ENCODE measurements around the gene ARL5B.

The ARL5B gene

DNA sequence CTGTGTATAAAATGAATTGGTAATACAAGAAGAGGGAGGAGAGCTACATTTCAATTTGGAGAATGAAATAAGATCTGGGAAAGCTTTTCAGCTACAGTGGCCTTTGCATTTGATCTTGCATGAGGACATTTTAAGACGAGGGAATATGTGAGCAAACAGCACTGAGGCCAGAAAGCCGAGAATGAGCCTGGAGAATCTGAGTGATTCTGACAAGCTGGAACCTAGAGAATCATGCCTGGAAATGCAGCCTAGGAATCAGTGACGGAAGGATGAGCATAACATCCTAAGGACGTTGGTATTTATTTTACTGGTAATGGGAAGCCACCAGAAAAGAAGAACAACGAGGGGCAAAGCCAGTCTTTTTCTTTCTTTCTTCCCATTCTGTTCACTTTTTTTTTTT, 44.3 kb downstream of the ARL5B start:
- no peak for DNase-seq (ENCODE audit: low spot score)

DNA sequence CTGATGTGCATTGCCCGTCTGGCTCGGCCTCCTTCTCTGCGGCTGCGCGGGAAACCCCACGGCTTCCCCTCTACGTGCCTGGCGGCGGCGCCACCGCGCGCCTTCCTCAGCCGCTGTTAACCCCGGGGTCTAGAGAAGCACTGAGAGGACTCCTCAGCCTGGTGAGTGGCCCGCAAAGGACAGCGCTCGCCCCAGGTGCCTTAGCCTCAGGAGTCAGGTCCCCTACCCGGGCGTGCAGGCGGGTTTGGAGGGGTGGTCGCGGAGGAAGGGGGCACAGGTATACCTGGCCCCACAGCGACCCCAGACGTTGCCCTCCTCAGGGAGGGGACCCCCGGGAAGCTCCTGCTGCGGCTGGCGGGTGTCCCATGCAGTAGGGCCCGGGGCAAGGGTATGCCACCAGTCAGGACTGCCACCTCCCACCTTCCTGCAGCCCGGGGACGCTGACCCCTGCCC, 51.0 kb downstream of the ARL5B start:
- DNase-seq (ENCODE audit: low spot score) = peak; percentile 27

DNA sequence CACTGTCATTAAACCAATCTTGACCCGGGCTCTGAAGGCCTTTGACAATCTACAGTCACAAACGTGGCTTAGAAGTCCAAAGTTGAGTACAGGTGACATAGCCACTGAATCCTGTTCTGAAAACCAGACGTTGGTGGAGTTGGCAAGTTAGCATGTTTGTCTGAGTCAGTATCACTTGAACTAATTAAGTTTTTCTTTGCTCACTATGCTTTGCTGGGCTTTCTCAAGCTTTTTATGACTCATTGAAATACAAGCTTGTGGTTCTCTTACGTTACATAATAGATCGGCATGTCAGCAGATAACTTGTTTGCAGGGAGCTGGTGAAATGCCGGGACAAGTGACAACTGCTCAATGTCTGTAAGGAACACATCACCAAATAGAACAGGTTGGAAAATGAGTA, 53.8 kb downstream of the ARL5B start:
- no peak for DNase-seq (ENCODE audit: low spot score)

DNA sequence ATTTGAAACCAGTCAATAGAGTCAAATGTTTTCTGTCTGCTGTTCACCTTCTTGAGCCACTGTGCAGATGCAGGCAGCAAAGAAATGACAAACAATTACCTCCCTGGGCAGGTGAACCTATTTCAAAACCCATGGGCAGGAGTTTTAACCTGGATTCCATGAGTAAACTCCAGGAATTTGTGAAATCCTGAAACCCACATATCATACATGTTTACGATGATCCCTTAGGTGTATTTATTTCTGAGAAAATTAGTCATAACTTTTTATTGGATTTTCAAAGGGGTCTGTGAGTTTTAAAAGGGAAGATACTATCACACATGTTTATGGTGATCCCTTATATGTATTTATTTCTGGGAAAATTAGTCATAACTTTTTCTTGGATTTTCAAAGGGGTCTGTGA, 59.8 kb downstream of the ARL5B start:
- DNase-seq (ENCODE audit: low spot score) = no peak

DNA sequence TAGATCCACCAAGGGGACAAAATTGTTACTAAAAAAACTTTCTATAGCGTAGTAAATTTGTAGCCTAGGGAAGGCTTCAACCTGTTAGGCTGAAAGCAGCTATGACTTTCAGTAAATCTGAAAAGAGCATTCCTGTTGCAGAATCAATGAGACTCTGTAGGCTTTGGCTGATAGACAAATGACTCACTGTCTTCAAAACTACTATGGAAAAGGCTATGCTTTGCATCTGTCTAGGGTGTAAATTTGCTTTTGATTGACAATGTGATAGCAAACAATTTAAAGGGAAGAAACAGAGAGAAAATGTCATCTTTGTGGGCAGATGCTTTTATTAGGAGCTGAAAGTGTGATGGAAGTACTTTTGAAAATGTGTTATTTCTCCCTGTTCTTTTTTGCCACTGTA, 60.6 kb downstream of the ARL5B start:
- no peak for DNase-seq (ENCODE audit: low spot score)

DNA sequence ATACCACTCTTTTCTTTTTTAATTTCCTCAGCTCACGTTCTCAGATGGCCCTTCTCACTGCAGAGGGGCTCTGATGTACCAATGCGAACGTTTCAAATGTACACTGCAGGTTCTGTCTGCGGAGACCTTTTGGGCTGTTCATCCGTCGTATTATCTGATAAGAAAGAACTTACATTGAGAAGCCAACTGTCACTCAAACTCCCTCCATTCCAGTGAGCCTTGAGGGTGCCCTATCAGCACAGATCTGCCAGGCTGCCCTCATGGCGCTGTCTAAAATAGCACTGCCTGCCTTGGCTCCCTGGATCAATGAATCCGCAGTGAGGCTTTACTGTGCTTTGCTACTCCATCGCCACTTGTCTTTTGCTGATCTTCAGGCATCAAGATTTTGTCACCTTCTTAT, 61.8 kb downstream of the ARL5B start:
- no peak for DNase-seq (ENCODE audit: low spot score)

DNA sequence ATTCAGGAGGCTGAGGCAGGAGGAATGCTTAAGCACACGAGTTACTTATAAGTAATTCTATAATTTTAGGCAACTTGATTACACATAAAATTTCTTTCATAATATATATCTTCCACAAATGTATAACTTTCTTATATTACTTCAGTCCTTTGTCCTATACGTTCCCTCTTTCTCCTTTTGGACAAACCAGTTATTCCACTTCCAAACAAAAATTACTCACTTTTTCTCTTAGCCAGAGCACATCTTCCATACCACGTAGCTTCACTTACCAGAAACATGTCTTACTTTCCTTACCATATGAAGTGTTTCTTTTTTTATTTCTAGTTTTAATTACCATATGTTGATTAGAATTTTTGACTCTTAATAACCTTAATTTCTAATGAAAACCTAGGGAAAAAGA, 64.6 kb downstream of the ARL5B start:
- no peak for DNase-seq (ENCODE audit: low spot score)
